Tibial artery (tissue), 4 donors: ENCODE measurements around the gene NECTIN4.

ENCODE experiments used
- DNase-seq, 2 donors: peaks; one replicate each; pipeline ENCODE4 v3.0.0-alpha.2; 2019
- H3K27ac ChIP-seq, 2 donors: fragments of 200-600 bp; sonication (generic) in 1 of 2; 1 replicate in 1 of 2; 2 replicates in 1 of 2; pipeline ENCODE4 v1.5.1; 2018 to 2019; ENCODE audit warnings: mild to moderate bottlenecking in 1 of 2
- H3K27me3 ChIP-seq, 2 donors: fragments of 200-600 bp; sonication (generic) in 1 of 2; one replicate each; pipeline versions ENCODE4 v1.5.1 to v1.6.0; 2016 to 2019
- H3K36me3 ChIP-seq, 3 donors: fragments of 200-600 bp; sonication (generic) in 2 of 3; one replicate each; pipeline ENCODE4 v1.5.1; 2016 to 2019; ENCODE audit warnings: mild to moderate bottlenecking in 2 of 3
- H3K4me1 ChIP-seq, 4 donors: fragments of 200-600 bp; sonication (generic) in 2 of 4; 1 replicate in 3 of 4; 2 replicates in 1 of 4; pipeline ENCODE4 v1.5.1; 2016 to 2019
- H3K4me3 ChIP-seq, 2 donors: fragments of 200-600 bp; sonication (generic) in 1 of 2; 1 replicate in 1 of 2; 2 replicates in 1 of 2; pipeline ENCODE4 v1.5.1; 2018 to 2019; ENCODE audit warnings: mild to moderate bottlenecking in 2 of 2
- H3K9me3 ChIP-seq, 3 donors: fragments of 200-600 bp; sonication (generic) in 1 of 3; one replicate each; pipeline ENCODE4 v1.5.1; 2016 to 2019
- intact Hi-C: fragments of 100-400 bp; cut with DNase I; formaldehyde crosslinking; loops from one replicate; pipeline ENCODE4 v1.15.0; 2023; ENCODE audit warnings: low total_unique reads
- TF ChIP-seq, protein P1 (sequence below), 2 experiments: fragments of 200-600 bp in 1 of 2; fragments of 450-650 bp in 1 of 2; IDR thresholded peaks; one replicate each; pipeline ENCODE4 v1.5.1; 2017 to 2019; ENCODE audit warnings: antibody characterized with exemption in 2 of 2, mild to moderate bottlenecking in 1 of 2, moderate library complexity in 1 of 2

NECTIN4 gene

GRCh38 chr1:161084597-161084988 lies 4.8 kb downstream of the NECTIN4 start:
- H3K9me3 ChIP-seq = no peaks in the 10 kb centered on the region
- H3K27me3 ChIP-seq = peaks cover 0 to 25% of the 10 kb centered on the region in 2 donors
- TF ChIP-seq, protein P1, sequence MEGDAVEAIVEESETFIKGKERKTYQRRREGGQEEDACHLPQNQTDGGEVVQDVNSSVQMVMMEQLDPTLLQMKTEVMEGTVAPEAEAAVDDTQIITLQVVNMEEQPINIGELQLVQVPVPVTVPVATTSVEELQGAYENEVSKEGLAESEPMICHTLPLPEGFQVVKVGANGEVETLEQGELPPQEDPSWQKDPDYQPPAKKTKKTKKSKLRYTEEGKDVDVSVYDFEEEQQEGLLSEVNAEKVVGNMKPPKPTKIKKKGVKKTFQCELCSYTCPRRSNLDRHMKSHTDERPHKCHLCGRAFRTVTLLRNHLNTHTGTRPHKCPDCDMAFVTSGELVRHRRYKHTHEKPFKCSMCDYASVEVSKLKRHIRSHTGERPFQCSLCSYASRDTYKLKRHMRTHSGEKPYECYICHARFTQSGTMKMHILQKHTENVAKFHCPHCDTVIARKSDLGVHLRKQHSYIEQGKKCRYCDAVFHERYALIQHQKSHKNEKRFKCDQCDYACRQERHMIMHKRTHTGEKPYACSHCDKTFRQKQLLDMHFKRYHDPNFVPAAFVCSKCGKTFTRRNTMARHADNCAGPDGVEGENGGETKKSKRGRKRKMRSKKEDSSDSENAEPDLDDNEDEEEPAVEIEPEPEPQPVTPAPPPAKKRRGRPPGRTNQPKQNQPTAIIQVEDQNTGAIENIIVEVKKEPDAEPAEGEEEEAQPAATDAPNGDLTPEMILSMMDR (IDR thresholded peaks at IDR 0.05) = no peak
- intact Hi-C loops = no loop called here
- DNase-seq = no peak
- H3K36me3 ChIP-seq = no peaks in the 10 kb centered on the region
- H3K27ac ChIP-seq = no peak overlapping the region
- peaks cover 0 to 11% (median 0%) of the 10 kb centered on the region in 4 donors for H3K4me1 ChIP-seq
- no peak overlapping the region for H3K4me3 ChIP-seq

DNA sequence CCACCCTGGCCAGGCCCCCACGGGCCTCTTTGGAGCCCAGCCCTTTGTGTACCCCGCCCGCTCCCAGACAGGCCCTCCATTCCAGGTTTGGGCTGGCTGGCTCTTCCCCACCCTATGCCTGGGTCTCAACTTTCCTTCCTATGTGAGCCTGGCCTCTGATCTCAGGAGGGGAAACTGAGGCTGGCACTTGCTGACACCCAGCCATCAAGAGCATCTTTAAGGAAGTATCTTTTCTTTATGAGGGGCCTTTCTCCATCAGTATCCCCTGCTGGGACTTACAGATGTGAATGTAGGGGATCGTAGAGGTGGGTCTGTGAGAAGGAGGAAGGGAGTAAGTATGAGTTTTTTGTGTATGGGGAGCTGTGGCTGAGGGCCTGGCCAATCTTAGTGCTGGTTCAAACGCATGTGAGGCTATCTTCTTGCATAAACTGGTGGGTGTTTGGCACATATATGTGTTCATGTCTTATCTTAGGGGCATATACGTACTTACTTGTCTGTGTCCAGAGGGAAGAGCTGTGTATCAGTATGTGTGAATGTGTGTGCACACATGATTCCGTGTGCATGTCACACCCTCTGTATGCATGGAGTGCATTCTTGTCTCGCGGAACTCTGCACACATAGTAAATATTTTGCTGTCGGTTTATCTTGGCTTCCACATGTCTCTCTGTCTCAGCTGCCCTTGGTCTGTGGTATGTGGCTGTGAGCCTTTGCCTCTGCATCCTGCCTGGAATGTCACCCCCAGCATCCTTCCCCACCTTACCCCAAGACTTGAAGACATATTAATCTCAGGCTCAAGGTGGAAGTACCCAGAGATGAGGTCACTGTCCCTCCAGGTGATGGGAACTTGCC lies 5.4 kb downstream of the NECTIN4 start:
- no peak overlapping the region for H3K4me3 ChIP-seq
- no peaks in the 10 kb centered on the region for H3K9me3 ChIP-seq
- intact Hi-C loops = no loop called here
- H3K27ac ChIP-seq = no peak overlapping the region
- peaks cover 0 to 25% of the 10 kb centered on the region in 2 donors for H3K27me3 ChIP-seq
- TF ChIP-seq, protein P1 (IDR thresholded peaks at IDR 0.05) = no peak
- no peak for DNase-seq
- peaks cover 0 to 16% (median 0%) of the 10 kb centered on the region in 4 donors for H3K4me1 ChIP-seq
- H3K36me3 ChIP-seq = no peaks in the 10 kb centered on the region

GRCh38 chr1:161082996-161083747 lies 6.2 kb downstream of the NECTIN4 start:
- no peaks in the 10 kb centered on the region for H3K36me3 ChIP-seq
- peak; percentile 84 to 87 for DNase-seq
- intact Hi-C loops = no loop called here
- peaks cover 0 to 16% (median 0%) of the 10 kb centered on the region in 4 donors for H3K4me1 ChIP-seq
- no peak overlapping the region for H3K4me3 ChIP-seq
- TF ChIP-seq, protein P1 (IDR thresholded peaks at IDR 0.05) = no peak
- no peaks in the 10 kb centered on the region for H3K9me3 ChIP-seq
- H3K27ac ChIP-seq = no peak overlapping the region
- H3K27me3 ChIP-seq = peaks cover 0 to 22% of the 10 kb centered on the region in 2 donors

DNA sequence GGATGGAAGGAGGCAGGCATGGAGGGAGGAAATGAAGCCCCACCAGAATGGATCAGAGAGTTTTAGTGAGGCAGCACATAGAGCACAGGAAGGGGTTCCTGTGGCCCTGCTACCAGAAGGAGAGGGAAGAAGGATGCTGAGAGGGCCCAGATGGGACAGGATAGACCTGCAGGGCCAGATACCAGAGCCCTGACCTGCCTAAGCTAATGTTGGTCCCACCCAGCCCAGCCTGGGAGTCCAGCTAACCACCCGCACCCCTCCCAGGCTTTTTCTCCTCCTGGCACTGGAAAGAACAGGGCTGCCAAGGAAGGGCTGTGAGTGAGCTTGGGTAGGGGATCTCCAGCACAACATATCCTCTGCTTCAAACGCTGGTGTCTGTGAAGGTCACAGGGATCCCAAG lies 6.9 kb downstream of the NECTIN4 start:
- Histone ChIP-seq H3K36me3 (no peaks in the 10 kb centered on the region), H3K27ac (no peak overlapping the region), H3K9me3 (no peaks in the 10 kb centered on the region), H3K4me3 (no peak overlapping the region), H3K4me1 (peaks cover 0 to 16% (median 0%) of the 10 kb centered on the region in 4 donors), H3K27me3 (peaks cover 0 to 15% of the 10 kb centered on the region in 2 donors)
- no peak for DNase-seq
- intact Hi-C loops = no loop called here
- TF ChIP-seq, protein P1 (IDR thresholded peaks at IDR 0.05) = no peak

- no peaks in the 10 kb centered on the region for H3K9me3 ChIP-seq
- H3K4me3 ChIP-seq = no peak overlapping the region
- H3K36me3 ChIP-seq = no peaks in the 10 kb centered on the region
- H3K4me1 ChIP-seq = peaks cover 0 to 16% (median 0%) of the 10 kb centered on the region in 4 donors
- peaks cover 0 to 9% of the 10 kb centered on the region in 2 donors for H3K27me3 ChIP-seq
- TF ChIP-seq, protein P1 (IDR thresholded peaks at IDR 0.05) = no peak
- intact Hi-C loops = no loop called here
- no peak for DNase-seq
- no peak overlapping the region for H3K27ac ChIP-seq
Observed at GRCh38 chr1:161081519-161081918, 7.8 kb downstream of the NECTIN4 start.
